ENCODE data around the gene KIF5C. TPM values are rescaled to one million over a fixed set of nuclear protein-coding genes. Genes with fewer than 3 reads are reported as not detected.

Gene KIF5C
- total RNA-seq, 2 experiments from 2014 or later: 6.0 to 6.1 TPM

DNA sequence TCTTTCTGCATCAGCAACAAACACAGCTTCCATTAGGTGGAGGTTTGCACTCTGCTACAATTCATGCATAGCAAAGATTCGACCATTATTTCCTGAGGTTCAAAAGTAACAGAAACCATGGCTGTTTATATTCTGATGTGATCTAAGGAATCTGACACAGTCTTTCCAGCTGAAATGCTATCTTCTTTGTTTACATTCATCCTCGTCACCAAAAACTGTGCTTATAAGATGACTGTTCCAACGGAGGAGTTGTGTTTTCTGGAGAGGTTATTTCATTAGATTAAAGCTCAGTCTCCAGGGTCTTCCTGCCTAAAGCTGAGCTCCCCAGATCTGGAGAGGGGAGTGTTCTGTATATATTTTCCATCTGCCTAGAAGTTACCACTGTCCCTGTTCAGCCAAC lies 118.3 kb downstream of the KIF5C start:
- Mint-ChIP-seq H3K9me3 (no peaks in the 10 kb centered on the region), H3K27ac (no peak overlapping the region), H3K27me3 (no peaks in the 10 kb centered on the region), H3K4me1 (no peaks in the 10 kb centered on the region), H3K4me3 (no peak overlapping the region), H3K36me3 (ENCODE audit: low read depth) (no peaks in the 10 kb centered on the region)
- ChIA-PET POLR2A (interaction anchor here (0.7 kb wide), 1 partner anchor 787 kb away, joined by 5 read pairs; no protein-coding TSS in a partner anchor), CTCF (no interaction called here)
- DNase-seq: no peak

- Mint-ChIP-seq H3K36me3 (ENCODE audit: low read depth) (no peaks in the 10 kb centered on the region), H3K27ac (no peak overlapping the region), H3K9me3 (no peaks in the 10 kb centered on the region), H3K4me3 (no peak overlapping the region), H3K27me3 (no peaks in the 10 kb centered on the region), H3K4me1 (no peaks in the 10 kb centered on the region)
- ChIA-PET CTCF (no interaction called here), POLR2A (no interaction called here)
- DNase-seq: no peak
Observed at GRCh38 chr2:148994341-148994740, 119.3 kb downstream of the KIF5C start.

- no peaks in the 10 kb centered on the region for H3K27me3 Mint-ChIP-seq
- no peak overlapping the region for H3K27ac Mint-ChIP-seq
- no peaks in the 10 kb centered on the region for H3K36me3 Mint-ChIP-seq (ENCODE audit: low read depth)
- no peaks in the 10 kb centered on the region for H3K9me3 Mint-ChIP-seq
- DNase-seq: no peak
- CTCF ChIA-PET: no interaction called here
- H3K4me3 Mint-ChIP-seq: no peak overlapping the region
- no peaks in the 10 kb centered on the region for H3K4me1 Mint-ChIP-seq
- POLR2A ChIA-PET: no interaction called here
Observed at GRCh38 chr2:148996805-148997204, 121.8 kb downstream of the KIF5C start.

- Mint-ChIP-seq H3K36me3 (ENCODE audit: low read depth) (no peaks in the 10 kb centered on the region), H3K4me1 (no peaks in the 10 kb centered on the region), H3K9me3 (no peaks in the 10 kb centered on the region), H3K27ac (no peak overlapping the region), H3K4me3 (no peak overlapping the region), H3K27me3 (no peaks in the 10 kb centered on the region)
- DNase-seq: no peak
- CTCF ChIA-PET: interaction anchor here (0.6 kb wide), 1 partner anchor 60 kb away, joined by 3 read pairs; no protein-coding TSS in a partner anchor
- POLR2A ChIA-PET: no interaction called here
Observed at GRCh38 chr2:148998165-148998830, 123.3 kb downstream of the KIF5C start.

- Mint-ChIP-seq H3K27ac (no peak overlapping the region), H3K36me3 (ENCODE audit: low read depth) (no peaks in the 10 kb centered on the region), H3K9me3 (no peaks in the 10 kb centered on the region), H3K4me1 (no peaks in the 10 kb centered on the region), H3K27me3 (no peaks in the 10 kb centered on the region), H3K4me3 (no peak overlapping the region)
- no peak for DNase-seq
- CTCF ChIA-PET: interaction anchor here (0.6 kb wide), 1 partner anchor 60 kb away, joined by 3 read pairs; no protein-coding TSS in a partner anchor
- POLR2A ChIA-PET: no interaction called here
Observed at GRCh38 chr2:148998831-148999200, 123.8 kb downstream of the KIF5C start.

- Mint-ChIP-seq H3K9me3 (no peaks in the 10 kb centered on the region), H3K27ac (no peak overlapping the region), H3K27me3 (no peaks in the 10 kb centered on the region), H3K4me1 (no peaks in the 10 kb centered on the region), H3K36me3 (ENCODE audit: low read depth) (no peaks in the 10 kb centered on the region), H3K4me3 (no peak overlapping the region)
- ChIA-PET CTCF (interaction anchor here (0.7 kb wide), 1 partner anchor 49 kb away, joined by 3 read pairs; no protein-coding TSS in a partner anchor), POLR2A (no interaction called here)
- no peak for DNase-seq
Observed at GRCh38 chr2:148999451-148999921, 124.5 kb downstream of the KIF5C start.

- Mint-ChIP-seq H3K27me3 (no peaks in the 10 kb centered on the region), H3K4me1 (no peaks in the 10 kb centered on the region), H3K9me3 (no peaks in the 10 kb centered on the region), H3K4me3 (no peak overlapping the region), H3K27ac (no peak overlapping the region), H3K36me3 (ENCODE audit: low read depth) (no peaks in the 10 kb centered on the region)
- CTCF ChIA-PET: interaction anchor here (0.7 to 1.0 kb wide), 3 partner anchors 10 to 84 kb away, joined by 3 to 5 read pairs (median 4); no protein-coding TSS in a partner anchor
- DNase-seq: no peak
- POLR2A ChIA-PET: no interaction called here
Observed at GRCh38 chr2:149000158-149000938, 125.3 kb downstream of the KIF5C start.

DNA sequence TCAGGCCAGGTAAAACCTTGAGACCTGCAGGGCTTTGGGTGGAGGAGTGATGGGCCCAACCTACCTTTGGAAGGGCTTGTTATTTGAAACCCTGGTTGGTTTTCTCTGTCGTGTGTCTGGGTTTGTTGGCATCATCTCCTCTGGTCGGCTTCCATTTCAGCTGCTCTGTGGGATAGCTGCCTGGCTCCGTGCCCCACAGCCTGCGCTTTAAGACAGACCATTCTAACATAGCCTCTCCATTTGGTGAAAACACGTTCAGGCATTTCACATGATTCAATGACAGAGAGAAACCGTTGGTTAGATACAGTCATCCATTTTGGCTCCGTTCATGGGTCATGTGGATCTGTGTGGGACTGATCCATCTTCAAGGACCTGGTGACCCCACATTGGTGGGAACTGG lies 126.5 kb downstream of the KIF5C start:
- H3K9me3 Mint-ChIP-seq: no peaks in the 10 kb centered on the region
- POLR2A ChIA-PET: no interaction called here
- H3K4me1 Mint-ChIP-seq: no peaks in the 10 kb centered on the region
- no peak for DNase-seq
- no peak overlapping the region for H3K4me3 Mint-ChIP-seq
- CTCF ChIA-PET: no interaction called here
- no peak overlapping the region for H3K27ac Mint-ChIP-seq
- no peaks in the 10 kb centered on the region for H3K36me3 Mint-ChIP-seq (ENCODE audit: low read depth)
- H3K27me3 Mint-ChIP-seq: no peaks in the 10 kb centered on the region

GRCh38 chr2:149002378-149002890 lies 127.4 kb downstream of the KIF5C start:
- no peaks in the 10 kb centered on the region for H3K9me3 Mint-ChIP-seq
- POLR2A ChIA-PET: no interaction called here
- no peak overlapping the region for H3K27ac Mint-ChIP-seq
- CTCF ChIA-PET: no interaction called here
- no peaks in the 10 kb centered on the region for H3K27me3 Mint-ChIP-seq
- H3K4me1 Mint-ChIP-seq: no peaks in the 10 kb centered on the region
- no peak overlapping the region for H3K4me3 Mint-ChIP-seq
- no peaks in the 10 kb centered on the region for H3K36me3 Mint-ChIP-seq (ENCODE audit: low read depth)
- DNase-seq: no peak

- H3K27me3 Mint-ChIP-seq: no peaks in the 10 kb centered on the region
- CTCF ChIA-PET: no interaction called here
Observed at GRCh38 chr2:149002891-149003740, 128.1 kb downstream of the KIF5C start.

DNA sequence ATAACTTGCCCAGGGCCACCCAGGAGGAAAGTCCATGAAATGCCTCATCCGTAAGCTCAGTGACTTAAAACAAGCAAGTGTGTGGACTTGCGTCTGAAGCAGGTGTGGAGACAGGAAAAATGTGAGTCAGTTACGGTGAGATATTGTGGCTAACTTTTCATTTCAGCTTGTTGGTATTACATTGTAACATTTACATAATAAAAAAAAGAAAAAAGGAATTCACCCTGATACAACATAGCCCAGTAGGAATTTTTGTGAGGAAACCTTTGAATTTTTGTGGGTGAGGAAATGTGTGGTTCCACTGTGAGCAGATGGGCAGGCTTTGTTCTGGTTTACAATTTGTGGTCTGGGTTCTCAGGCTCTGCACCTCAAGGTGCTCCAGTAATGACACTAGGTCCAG lies 129.8 kb downstream of the KIF5C start:
- ChIA-PET CTCF (no interaction called here), POLR2A (no interaction called here)
- DNase-seq: no peak

More at GRCh38 chr2:149002891-149003740, 128.1 kb downstream of the KIF5C start:
- Mint-ChIP-seq H3K9me3 (no peaks in the 10 kb centered on the region), H3K27ac (no peak overlapping the region), H3K4me1 (no peaks in the 10 kb centered on the region), H3K36me3 (ENCODE audit: low read depth) (no peaks in the 10 kb centered on the region), H3K4me3 (no peak overlapping the region)
- no peak for DNase-seq
- POLR2A ChIA-PET: no interaction called here

GRCh38 chr2:149005471-149006077 lies 130.5 kb downstream of the KIF5C start:
- Mint-ChIP-seq H3K4me3 (no peak overlapping the region), H3K27ac (no peak overlapping the region), H3K36me3 (ENCODE audit: low read depth) (no peaks in the 10 kb centered on the region), H3K27me3 (no peaks in the 10 kb centered on the region), H3K4me1 (no peaks in the 10 kb centered on the region), H3K9me3 (no peaks in the 10 kb centered on the region)
- ChIA-PET POLR2A (no interaction called here), CTCF (no interaction called here)
- DNase-seq: no peak

More for the DNA sequence above, 129.8 kb downstream of the KIF5C start:
- H3K27me3 Mint-ChIP-seq: no peaks in the 10 kb centered on the region
- H3K4me1 Mint-ChIP-seq: no peaks in the 10 kb centered on the region
- no peaks in the 10 kb centered on the region for H3K9me3 Mint-ChIP-seq
- no peak overlapping the region for H3K4me3 Mint-ChIP-seq
- no peak overlapping the region for H3K27ac Mint-ChIP-seq
- no peaks in the 10 kb centered on the region for H3K36me3 Mint-ChIP-seq (ENCODE audit: low read depth)
